Keratinocyte (primary cell): Measurements from ENCODE around the gene TSC22D2.

Source experiments
- EZH2 ChIP-seq: IDR thresholded peaks from one replicate; pipeline ENCODE4 v1.6.1; 2012; ENCODE audit warnings: inconsistent platforms, mild to moderate bottlenecking, low read length, moderate library complexity
- TF ChIP-seq, protein P1 (sequence below), 3 experiments: IDR thresholded peaks in 1 of 3; conservative IDR thresholded peaks in 1 of 3; optimal IDR thresholded peaks in 1 of 3; 2 replicates in 2 of 3; 3 replicates in 1 of 3; pipeline versions ENCODE3 to v1.5.1; 2011; ENCODE audit warnings: low read length in 3 of 3, mild to moderate bottlenecking in 3 of 3, moderate library complexity in 2 of 3, control low read depth in 1 of 3, inconsistent platforms in 1 of 3; ENCODE audit not compliant: insufficient read depth in 2 of 3; ENCODE audit errors: extremely low read depth in 1 of 3

- TF ChIP-seq, protein P1, sequence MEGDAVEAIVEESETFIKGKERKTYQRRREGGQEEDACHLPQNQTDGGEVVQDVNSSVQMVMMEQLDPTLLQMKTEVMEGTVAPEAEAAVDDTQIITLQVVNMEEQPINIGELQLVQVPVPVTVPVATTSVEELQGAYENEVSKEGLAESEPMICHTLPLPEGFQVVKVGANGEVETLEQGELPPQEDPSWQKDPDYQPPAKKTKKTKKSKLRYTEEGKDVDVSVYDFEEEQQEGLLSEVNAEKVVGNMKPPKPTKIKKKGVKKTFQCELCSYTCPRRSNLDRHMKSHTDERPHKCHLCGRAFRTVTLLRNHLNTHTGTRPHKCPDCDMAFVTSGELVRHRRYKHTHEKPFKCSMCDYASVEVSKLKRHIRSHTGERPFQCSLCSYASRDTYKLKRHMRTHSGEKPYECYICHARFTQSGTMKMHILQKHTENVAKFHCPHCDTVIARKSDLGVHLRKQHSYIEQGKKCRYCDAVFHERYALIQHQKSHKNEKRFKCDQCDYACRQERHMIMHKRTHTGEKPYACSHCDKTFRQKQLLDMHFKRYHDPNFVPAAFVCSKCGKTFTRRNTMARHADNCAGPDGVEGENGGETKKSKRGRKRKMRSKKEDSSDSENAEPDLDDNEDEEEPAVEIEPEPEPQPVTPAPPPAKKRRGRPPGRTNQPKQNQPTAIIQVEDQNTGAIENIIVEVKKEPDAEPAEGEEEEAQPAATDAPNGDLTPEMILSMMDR (optimal IDR thresholded peaks at IDR 0.05 in 1 of 3, IDR thresholded peaks at IDR 0.05 in 1 of 3, conservative IDR thresholded peaks at IDR 0.05 in 1 of 3; ENCODE audit: extremely low read depth in 1 of 3, insufficient read depth in 2 of 3, low read length in 3 of 3) = no peak
- TF ChIP-seq EZH2 = no peak
These were observed 22.5 kb upstream of the TSC22D2 start for GRCh38 chr3:150385296-150386242.
